HCT116 (cell line): ENCODE data around the gene GFI1.

Experiments used
- ATF3 ChIP-seq: IDR thresholded peaks from 2 replicates; pipeline ENCODE4 v1.6.1; 2012
- CTCF ChIP-seq, 3 experiments: fragments of 200-600 bp in 1 of 3; sonication (generic) in 1 of 3; IDR thresholded peaks in 2 of 3; conservative IDR thresholded peaks in 1 of 3; 2 replicates each; pipeline ENCODE4 v1.5.1; 2012 to 2017; ENCODE audit warnings: low read depth in 2 of 3, low read length in 2 of 3, antibody characterized with exemption in 1 of 3, borderline replicate concordance in 1 of 3, control low read depth in 1 of 3, mild to moderate bottlenecking in 1 of 3, mixed read lengths in 1 of 3, mixed run types in 1 of 3, moderate library complexity in 1 of 3; ENCODE audit not compliant: insufficient read depth in 1 of 3
- EZH2 ChIP-seq: fragments of 200-600 bp; sonication (generic); IDR thresholded peaks from 2 replicates; pipeline ENCODE4 v1.6.1; 2017; ENCODE audit warnings: antibody characterized with exemption, mixed run types
- EZH2phosphoT487 ChIP-seq: fragments of 200-600 bp; IDR thresholded peaks from 2 replicates; pipeline ENCODE4 v1.6.1; 2018; ENCODE audit warnings: antibody characterized with exemption, borderline replicate concordance
- JUND ChIP-seq: IDR thresholded peaks from 2 replicates; pipeline ENCODE4 v1.6.1; 2012
- POLR2A ChIP-seq: IDR thresholded peaks from 2 replicates; pipeline ENCODE4 v1.7.0; 2011; ENCODE audit warnings: borderline replicate concordance; ENCODE audit not compliant: insufficient read depth, insufficient read length; ENCODE audit errors: extremely low read depth
- POLR2AphosphoS5 ChIP-seq: IDR thresholded peaks from 2 replicates; pipeline ENCODE4 v1.6.1; 2011; ENCODE audit warnings: mild to moderate bottlenecking, low read depth, low read length, moderate library complexity
- RAD21 ChIP-seq: IDR thresholded peaks from 2 replicates; pipeline ENCODE4 v1.6.1; 2012; ENCODE audit warnings: low read depth, mild to moderate bottlenecking
- SP1 ChIP-seq: IDR thresholded peaks from 2 replicates; pipeline ENCODE4 v1.6.1; 2012; ENCODE audit warnings: low read depth
- ZNF274 ChIP-seq: fragments of 200-500 bp; sonication (Bioruptor generic); IDR thresholded peaks from 2 replicates; pipeline ENCODE4 v1.6.1; 2014; ENCODE audit warnings: mild to moderate bottlenecking, low read depth, low read length, inconsistent platforms
- TF ChIP-seq, protein P1 (sequence below): IDR thresholded peaks from 2 replicates; pipeline ENCODE4 v1.6.1; 2012; ENCODE audit warnings: low read depth

- TF ChIP-seq CTCF (IDR thresholded peaks at IDR 0.05 in 2 of 3, conservative IDR thresholded peaks at IDR 0.05 in 1 of 3; ENCODE audit: borderline replicate concordance in 1 of 3, insufficient read depth in 1 of 3, low read depth in 2 of 3, low read length in 2 of 3): no peak
- TF ChIP-seq, protein P1, sequence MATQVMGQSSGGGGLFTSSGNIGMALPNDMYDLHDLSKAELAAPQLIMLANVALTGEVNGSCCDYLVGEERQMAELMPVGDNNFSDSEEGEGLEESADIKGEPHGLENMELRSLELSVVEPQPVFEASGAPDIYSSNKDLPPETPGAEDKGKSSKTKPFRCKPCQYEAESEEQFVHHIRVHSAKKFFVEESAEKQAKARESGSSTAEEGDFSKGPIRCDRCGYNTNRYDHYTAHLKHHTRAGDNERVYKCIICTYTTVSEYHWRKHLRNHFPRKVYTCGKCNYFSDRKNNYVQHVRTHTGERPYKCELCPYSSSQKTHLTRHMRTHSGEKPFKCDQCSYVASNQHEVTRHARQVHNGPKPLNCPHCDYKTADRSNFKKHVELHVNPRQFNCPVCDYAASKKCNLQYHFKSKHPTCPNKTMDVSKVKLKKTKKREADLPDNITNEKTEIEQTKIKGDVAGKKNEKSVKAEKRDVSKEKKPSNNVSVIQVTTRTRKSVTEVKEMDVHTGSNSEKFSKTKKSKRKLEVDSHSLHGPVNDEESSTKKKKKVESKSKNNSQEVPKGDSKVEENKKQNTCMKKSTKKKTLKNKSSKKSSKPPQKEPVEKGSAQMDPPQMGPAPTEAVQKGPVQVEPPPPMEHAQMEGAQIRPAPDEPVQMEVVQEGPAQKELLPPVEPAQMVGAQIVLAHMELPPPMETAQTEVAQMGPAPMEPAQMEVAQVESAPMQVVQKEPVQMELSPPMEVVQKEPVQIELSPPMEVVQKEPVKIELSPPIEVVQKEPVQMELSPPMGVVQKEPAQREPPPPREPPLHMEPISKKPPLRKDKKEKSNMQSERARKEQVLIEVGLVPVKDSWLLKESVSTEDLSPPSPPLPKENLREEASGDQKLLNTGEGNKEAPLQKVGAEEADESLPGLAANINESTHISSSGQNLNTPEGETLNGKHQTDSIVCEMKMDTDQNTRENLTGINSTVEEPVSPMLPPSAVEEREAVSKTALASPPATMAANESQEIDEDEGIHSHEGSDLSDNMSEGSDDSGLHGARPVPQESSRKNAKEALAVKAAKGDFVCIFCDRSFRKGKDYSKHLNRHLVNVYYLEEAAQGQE: no peak
- TF ChIP-seq SP1: no peak
- TF ChIP-seq EZH2phosphoT487: no peak
- TF ChIP-seq EZH2: no peak
- no peak for TF ChIP-seq ZNF274
- no peak for TF ChIP-seq POLR2A
- TF ChIP-seq POLR2AphosphoS5: no peak
- TF ChIP-seq RAD21: no peak
- TF ChIP-seq ATF3: no peak
- no peak for TF ChIP-seq JUND
These were observed 44.4 kb downstream of the GFI1 start for GRCh38 chr1:92442351-92442750.
